Activated gamma-delta T cell (primary cell): ENCODE measurements around the gene TAF9.
"Not testable (repeated sequence)": the region's sequence is repeated elsewhere in the genome, so short reads cannot be mapped to it uniquely, and the experiment has no call there.

Experiments
- DNase-seq: peaks from one replicate; lab custom pipeline; 2025; lab: John Stamatoyannopoulos, UW

The TAF9 gene

GRCh38 chr5:69335341-69335935 is 33.9 kb downstream of the TAF9 start:
- DNase-seq = no peak

- peak; percentile 35 for DNase-seq
Observed at GRCh38 chr5:69334793-69335268, 34.5 kb downstream of the TAF9 start.

DNA sequence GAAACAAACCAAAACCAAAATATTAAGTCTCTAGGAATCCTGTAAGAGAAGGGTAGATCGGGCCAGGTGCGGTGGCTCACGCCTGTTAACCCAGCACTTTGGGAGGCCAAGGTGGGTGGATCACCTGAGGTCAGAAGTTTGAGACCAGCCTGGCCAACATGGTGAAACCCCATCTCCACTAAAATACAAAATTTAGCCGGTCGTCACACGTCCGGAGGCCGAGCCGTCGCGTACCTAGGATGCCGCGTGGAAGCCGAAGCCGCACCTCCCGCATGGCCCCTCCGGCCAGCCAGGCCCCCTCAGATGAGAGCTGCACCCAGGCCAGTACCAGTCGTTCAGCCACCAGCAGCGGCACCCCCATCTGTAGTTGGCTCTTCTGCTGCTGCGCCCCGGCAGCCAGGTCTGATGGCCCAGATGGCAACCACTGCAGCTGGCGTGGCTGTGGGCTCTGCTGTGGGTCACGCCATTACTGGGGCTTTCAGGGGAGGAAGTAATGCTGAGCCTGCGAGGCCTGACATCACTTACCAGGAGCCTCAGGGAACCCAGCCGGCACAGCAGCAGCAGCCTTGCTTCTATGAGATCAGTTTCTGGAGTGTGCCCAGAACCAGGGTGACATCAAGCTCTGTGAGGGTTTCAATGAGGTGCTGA is 35.5 kb downstream of the TAF9 start:
- not testable (repeated sequence) for DNase-seq

- DNase-seq = no peak
Observed at GRCh38 chr5:69331528-69332445, 37.5 kb downstream of the TAF9 start.

- DNase-seq = no peak
Observed at GRCh38 chr5:69329905-69330489, 39.3 kb downstream of the TAF9 start.

- no peak for DNase-seq
Observed at GRCh38 chr5:69326365-69326764, 43.0 kb downstream of the TAF9 start.

GRCh38 chr5:69317391-69317790 is 51.9 kb downstream of the TAF9 start:
- DNase-seq = no peak

DNA sequence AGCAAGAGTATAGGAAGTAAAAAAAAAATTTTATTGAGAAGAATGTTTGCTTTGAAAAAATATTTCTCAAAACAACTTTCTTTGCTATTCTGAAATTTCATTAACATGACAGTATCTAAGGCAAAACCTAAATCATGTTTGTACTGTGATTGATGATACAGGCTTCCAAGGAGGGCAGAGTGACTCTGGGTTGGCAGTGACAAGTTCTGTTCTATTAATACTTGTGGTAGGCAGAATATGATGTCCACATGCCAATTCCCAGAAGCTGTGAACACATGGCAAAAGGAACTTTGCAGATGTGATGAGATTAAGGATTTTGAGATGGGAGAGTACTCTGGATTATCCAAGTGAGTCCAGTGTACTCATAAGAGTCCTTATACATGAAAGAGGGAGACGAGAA is 53.3 kb downstream of the TAF9 start:
- DNase-seq = no peak
